ENCODE data around the gene PDF.
A peak's percentile ranks its signal among the peaks of the same experiment; 100 is the strongest.

Gene PDF

DNA sequence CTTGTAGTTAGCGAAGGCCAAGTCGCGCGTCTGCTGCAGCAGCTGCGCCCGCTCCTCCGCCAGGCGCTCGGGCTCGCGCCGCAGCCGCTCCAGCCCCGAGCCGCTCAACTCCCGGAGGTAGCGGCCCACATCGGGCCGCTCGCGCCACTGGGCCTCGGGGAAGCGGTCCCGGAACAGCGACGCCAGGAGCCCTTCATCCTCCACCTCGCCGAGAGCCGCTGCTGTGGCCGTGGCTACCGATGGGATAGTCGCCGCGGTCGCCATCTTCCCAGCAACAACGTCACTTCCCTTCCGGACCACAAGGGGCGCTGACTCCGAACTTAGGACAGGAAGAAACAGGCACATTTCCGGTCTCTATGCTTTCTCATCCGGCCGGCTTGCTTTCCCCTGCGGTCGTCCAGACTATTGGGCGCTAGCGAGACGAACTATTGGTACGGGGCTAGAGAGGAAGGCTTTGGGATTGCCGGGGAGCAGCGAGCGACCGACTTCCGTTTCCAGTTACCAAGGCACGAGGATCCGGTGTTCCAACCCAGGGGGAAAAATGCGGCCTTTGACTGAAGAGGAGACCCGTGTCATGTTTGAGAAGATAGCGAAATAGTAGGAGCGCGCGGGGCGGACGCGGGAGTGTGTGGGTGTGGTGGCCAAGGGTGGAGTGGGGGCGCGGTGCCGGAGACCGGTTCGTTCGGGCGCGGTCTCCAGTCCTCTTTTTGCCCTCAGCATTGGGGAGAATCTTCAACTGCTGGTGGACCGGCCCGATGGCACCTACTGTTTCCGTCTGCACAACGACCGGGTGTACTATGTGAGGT is 9.1 kb upstream of the PDF start, which contains the start of the genes COG8 and NIP7:
COG8 (minus strand) TSS at position 276 of the 806 bp plus-strand sequence; CDS start at position 264, 12 bp downstream.
NIP7 (plus strand) TSS at position 484 of the 806 bp plus-strand sequence; CDS start at position 542, 58 bp downstream.
- DNase-seq: peak; percentile 90

DNA sequence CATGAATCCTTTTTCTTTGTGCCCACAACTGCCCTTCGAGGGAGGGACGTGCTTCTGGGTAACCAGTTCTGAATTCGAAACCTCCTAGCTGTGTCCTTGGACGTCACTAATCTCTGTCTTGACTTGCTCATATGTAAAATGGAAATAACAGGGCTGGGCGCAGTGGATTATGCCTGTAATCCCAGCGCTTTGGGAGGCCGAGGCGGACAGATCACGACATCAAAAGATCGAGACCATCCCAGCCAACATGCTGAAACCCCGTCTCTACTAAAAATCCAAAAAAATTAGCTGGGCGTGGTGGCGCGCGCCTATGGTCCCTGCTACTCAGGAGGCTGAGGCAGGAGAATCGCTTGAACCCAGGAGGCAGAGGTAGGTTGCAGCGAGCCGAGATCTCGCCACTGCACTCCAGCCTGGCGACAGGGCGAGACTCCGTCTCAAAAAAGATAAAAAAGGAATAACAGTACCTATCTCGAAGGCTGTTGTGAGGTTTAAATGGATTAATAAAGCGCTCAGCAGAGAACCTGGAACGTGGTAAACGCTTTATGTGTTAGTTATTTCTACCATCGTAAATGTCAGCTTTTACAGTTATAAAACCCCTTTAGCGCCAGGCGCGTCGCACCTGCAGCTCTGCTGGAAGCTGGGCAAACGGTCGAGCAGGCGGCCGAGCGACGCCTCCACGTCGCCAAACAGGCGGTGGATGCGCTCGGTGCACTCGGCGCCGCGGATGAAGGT is 8.3 kb upstream of the PDF start:
- DNase-seq: no peak

DNA sequence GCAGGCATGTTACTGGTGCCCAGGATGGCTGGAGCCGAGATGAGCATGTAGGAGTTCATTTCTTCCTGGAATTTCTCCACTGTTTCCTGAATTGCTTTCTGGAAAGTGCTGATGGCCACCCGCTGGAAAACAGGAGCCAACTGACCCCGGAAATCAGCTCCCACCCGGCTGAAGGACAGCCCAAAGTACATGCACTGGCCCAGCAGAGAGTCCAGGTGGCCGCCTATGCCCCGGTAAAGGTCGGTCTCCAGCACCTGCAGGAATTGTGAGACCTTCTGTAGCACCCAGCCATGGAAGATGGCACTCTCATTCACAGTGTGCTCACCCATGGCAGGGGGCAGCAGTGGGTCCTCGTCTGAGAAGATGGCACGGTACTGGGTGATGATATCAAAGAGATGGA is 4.3 kb upstream of the PDF start:
- no peak for DNase-seq

DNA sequence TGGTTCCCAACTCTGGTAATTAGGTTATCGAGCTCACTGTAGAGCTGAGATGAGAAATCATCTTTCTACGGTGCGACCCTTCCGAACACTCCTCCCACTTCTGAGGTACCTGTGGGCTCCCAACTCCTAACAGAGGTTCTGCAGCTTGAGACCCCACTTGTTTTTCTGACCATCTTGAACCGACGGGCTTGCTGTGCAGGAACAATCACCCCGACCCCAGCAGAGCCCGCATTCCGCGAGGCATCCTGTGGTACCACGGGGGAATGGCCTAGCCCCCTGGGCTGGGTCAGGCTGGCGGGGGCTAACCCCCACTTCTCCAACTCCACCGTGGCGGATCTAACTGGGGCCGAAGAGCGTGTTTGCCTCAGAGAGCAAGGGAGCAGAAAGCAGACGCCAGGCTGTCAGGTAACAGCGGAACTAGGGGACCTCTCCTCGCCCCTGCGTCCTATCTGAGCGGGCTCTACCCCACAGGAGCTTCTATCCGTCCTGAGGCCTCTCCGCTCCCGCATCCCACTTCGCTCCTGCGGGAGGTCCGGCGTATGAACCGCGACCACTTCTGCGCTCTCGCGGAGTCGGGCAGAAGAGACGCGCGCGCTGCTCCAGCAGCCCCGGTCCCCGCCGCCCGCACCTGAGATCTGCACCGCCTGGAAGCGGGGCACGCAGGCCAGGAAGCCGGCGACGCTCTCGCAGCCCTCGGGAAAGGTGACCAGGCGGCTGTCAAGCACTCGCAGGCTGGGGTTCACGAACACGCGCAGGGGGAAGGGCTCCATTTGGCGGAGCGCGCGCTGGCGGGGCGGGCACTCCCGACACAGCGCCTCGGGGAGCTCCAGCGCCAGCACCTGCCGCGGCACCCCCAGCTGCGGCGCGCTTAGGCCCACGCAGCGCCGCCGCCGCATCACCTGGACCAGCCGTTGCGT is 761 bp downstream of the PDF start:
- peak; percentile 68 for DNase-seq

DNA sequence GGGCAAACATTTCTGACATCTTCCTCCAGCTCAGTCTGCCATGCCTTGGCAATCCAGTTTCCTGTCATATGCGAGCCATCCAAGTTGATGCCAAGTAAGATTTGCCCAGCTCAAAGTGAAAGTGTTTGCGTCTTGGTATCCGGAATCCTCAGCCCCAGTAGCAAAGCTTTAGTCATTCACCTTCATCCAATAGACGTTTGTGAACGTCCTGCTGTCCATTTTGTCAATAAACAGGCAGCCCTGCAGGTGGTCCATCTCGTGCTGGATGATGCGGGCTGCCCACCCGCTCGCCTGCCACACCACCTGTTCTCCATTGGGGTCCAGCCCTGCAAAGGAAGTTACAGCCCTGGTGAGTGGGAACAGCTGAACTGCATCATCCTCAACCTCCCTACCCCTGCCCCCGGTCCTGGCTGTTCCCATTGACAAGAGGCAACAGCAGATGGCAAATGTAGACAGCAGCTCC is 1.5 kb downstream of the PDF start:
- no peak for DNase-seq

DNA sequence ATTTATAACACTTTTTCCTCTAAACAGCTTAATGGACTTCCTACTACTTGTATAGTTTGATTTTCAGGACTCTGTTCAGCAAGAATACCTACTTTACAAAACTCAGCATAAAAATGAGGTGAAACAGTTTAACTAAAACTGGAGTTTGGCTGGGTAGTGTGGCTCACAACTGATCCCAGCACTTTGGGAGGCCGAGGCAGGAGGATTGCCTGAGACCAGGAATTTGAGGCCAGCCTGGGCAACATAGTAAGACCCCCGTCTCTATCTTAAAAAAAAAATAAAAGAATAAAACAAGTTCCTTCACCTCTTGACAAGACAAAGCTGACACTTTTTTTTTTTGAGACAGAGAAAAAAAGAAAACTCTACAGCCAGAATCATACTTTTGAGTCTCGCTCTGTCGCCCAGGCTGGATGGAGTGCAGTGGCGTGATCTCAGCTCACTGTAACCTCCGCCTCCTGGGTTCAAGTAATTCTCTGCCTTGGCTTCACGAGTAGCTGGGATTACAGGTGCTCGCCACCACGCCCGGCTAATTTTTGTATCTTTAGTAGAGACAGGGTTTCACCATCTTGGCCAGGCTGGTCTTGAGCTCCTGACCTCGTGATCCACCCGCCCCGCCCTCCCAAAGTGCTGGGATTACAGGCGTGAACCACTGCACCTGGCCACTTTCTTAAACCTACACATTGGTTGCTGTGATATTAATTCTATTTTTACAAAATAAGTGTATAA is 2.6 kb downstream of the PDF start:
- no peak for DNase-seq

DNA sequence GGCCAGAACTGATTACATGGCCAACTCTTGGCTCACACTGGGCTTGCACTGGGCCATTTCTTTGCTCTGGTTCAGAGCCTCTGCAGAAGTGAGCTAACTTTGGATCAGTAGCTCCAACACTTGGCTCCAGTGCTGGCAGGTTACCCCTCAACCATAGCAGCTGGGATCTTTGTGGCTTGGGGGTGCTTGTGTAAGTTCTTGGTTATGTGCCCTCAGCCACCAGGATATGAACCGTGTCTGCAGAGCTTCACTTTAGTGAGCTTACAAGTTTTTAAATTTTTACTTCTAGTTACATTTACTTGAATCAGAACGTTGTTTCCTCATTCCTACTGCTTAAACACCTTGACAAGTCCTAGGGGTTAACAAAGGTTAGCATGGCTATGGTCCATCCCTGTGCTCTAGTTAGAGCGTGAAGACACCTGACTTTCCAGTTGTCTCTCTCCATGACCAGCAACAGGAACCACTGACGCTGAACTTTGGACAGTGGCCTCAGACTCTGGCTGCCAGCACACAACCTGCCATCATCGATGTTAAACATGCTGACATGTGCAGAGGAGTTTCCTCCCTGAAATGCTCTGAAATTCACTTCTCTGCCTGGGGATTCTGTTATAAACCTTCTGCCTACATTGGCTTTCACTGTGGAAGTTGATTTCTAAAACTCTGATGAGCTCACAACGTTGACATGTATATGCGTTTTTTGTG is 4.1 kb downstream of the PDF start:
- no peak for DNase-seq

DNA sequence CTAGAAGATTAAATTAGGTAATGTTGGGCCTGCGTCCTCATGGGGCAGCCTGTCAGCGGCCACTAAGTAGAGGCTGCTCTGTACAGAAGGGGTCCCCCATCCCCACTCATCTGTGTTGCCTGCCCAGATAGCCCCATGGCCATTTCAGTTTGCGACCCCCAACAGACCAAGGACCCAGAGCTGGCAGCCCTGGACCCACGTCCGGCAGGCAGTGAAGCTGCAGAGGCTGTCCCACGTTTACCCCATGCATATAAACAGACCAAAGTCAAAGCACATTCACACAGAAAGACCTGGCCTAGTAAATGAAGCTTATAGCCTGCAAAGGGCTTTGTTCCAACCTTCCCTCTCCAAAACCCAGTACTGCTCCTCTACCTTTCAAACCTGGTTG is 4.6 kb downstream of the PDF start:
- no peak for DNase-seq

DNA sequence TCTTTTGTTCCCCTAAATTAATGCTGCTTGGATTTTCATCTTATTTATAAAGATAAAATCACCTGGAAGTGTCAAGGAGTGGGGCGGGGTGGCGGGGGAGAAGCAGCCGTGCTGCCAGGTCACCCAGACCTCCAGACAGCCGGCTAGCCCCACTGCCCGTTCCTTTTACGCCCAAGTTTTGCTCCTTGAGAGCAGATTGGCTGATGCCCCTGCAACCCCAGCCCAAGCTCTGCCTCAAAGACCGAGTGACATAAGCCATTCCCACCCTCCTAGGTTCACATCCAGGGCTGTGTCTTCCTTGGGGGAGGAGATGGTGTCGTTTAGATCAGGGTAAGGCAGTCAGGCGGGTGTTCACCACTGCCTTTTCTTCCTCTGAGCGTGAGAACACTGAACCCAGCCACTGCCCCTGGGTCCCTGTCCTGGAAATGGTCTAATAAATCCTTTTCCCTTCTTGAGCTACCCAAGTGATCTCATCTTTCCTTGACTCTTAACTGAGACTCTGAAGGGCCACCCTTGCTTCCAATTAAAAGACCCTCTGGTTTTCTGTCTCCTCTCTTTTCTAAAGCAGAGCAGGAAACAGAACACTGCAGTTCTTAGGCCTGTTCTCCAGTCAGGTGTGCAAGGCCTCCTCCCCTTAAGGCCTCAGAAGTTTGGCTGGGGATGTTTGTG is 5.7 kb downstream of the PDF start:
- no peak for DNase-seq

DNA sequence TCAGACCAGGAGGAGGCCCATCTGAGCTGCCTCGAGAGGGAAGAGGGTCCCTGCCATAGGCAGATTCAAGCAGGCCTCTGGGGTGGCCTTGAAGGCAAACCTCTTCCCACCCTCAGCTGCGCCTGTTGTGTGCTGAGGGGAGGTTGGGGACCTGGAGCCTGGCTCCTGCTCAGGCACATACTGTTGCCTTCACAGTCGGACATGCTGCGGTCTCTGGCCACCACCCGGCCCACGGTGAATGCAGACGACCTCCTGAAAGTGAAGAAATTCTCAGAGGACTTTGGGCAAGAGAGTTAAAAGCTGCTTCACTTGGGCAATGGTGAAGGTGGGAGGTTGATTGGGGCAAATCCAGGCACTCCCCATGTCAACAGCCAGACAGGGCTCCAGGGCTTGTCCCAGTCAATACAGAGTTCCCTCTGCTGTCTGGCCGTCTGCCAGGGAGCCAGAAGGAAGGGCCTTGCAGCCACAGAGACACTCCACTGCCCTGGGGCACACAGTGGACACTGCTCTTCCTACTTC is 6.3 kb downstream of the PDF start:
- DNase-seq: no peak

DNA sequence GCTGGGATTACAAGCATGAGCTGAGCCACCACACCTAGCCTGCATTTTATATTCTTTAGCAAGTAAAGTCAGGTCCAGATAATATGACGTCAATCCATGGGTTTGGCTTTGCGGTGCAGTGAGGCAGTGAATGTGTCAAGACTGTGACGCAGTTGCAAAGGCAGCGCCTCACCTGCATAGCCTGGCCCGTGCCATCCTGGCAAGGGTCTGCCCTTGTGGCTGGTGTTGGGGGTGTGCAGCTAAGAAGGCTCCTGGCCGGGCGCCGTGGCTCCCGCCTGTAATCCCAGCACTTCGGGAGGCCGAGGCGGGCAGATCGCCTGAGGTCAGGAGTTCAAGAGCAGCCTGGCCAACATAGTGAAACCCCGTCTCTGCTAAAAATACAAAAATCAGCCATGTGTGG is 7.0 kb downstream of the PDF start:
- no peak for DNase-seq

DNA sequence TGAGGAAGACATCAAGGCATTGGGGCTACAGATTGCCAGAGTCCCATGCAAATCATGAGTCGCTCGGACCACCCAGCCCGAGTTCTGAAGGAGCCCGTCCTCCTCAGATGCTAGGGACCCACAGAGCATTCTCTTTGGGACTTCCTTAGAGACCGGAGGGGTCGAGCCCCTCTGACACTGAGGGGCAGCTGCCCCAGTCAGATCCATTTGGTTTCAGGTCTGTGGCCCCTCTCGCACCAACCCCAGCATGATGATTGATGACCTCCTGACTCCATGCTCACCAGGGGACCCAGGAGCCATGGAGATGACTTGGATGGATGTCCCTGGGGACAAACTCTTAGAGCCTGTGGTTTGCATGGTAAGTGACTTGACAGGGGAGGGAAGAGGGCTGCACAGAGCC is 8.0 kb downstream of the PDF start:
- DNase-seq: no peak

DNA sequence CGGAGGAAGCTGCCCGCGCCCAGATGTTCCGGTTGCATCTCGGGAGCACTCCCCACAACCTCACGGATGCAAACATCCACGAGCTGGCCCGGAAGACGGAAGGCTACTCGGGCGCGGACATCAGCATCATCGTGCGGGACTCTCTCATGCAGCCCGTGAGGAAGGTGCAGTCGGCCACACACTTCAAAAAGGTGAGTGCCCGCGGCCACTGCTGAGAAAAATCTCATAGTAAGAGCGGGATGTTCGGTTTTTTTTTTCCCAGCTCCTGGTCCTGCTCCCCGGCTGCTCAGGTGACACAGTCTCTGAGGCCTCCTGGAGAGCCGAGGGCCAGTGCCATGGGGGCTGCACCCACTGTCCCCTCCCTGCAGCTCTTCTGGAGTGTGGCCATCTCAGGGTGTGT is 9.3 kb downstream of the PDF start:
- no peak for DNase-seq

DNA sequence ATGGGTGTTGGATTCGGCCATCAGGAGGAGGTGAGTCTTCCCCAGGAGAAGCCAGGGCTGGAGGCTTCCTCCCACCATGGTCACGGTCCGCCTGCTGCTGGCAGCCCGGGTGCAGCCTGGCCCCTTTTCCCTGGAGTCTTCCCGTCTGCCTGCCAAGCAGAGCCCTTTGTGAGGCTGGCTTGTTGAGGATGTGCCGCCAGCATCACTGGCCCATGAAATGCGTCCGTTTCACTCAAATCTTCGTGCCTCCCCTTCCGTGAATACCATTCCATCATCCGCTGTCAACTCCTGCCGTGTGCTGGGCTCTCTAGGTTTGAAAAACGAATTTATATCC is 9.7 kb downstream of the PDF start:
- DNase-seq: no peak

DNA sequence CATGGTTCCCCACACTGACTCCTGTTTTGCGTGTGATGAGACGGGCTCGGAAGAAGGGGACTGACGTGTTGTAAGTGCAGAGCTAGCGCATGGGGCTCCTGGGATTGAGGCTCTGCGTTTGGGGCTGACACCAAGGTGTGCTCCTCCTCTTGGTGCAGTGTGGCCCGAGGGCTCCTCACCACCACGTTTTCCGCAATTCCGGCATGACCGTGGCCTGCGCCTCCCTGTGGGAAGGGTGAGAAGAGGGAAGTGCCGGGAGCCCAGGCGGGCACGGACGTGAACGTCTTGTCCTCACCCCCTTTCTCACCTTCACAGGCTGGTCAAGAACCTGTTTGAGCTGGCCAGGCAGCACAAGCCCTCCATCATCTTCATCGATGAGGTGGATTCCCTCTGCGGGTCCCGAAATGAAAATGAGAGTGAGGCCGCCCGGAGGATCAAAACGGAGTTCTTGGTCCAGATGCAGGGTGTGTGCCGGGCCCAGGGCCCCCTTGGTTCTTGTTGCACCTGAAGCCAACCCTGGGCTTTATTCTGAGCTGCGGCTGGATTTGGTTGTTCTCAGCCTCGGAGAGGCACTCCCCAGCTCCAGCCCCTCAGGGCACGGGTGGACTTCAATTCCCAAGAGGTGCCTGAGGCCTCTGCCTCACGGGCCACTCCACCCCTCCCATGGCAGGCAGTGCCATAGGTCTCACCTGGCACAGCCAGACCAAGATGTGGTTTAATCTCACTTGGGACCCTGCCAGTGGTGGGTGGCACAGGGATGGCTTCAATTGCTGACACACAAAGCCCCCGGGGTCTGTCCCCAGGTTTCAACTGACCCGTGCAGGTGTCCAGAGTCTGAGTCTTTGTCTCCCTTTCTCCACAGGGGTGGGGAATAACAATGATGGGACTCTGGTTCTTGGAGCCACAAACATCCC is 10.3 kb downstream of the PDF start:
- DNase-seq: no peak

DNA sequence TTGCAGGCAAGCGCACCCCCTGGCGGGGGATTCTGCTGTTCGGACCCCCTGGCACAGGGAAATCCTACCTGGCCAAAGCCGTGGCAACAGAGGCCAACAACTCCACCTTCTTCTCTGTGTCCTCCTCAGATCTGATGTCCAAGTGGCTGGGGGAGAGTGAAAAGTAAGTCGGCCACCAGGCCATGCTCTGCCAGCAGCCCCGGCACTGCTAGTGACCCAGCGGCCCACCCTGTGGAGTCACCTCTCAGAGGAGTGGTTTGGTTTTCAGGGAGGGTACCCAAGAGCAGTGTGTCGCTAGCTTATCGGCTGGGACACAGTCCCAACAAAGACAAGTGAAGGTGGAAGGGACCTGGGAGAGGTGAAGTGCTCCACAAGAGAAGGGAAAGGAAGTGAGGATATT is 11.0 kb downstream of the PDF start:
- no peak for DNase-seq

DNA sequence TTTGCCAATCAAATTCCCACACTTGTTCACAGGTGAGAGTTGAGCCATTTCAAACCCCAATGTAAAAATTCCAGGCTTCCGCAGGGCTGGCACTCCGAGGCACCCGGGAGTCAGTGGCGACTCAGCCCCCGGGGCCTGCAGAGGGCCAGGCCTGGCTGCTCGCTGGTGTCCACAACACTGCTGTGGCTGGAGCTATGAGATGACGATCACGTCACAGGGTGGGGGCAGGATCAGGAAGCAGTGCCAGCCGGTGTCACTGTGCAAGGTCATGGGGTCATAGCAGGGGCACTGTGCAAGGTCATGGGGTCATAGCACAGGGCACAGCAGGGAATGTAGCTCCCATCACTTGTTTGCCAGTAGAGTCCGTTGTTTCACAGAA is 11.5 kb downstream of the PDF start:
- no peak for DNase-seq

DNA sequence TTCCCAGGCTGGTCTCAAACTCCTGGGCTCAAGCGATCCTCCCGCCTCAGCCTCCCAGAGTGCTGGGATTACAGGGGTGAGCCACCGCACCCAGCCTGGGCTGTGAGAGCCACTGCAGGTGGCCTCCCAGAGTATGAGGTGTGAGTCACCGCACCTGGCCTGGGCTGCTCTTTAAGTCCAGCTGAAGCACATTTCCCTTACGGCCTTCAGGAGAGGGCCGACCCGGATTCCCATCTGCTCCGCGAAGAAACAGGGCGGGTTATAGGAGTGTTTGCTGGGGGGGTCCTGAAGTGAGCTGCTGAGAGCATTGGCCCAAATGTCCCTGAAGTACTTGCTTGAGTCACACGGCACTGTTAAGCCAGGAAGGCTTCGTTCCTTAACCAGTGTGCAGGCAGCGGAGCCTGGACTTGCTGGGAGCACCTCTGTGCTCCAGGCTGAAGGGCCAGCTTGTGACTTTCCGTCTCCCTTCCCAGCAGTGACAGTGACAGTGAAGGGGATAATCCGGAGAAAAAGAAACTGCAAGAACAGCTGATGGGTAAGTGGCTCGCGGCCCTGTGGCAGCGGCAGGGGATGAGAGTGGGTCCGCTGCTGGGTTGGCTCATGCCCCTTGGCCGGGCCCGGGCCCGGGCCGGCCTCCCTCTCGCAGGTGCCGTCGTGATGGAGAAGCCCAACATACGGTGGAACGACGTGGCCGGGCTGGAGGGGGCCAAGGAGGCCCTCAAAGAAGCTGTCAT is 12.0 kb downstream of the PDF start:
- no peak for DNase-seq

DNA sequence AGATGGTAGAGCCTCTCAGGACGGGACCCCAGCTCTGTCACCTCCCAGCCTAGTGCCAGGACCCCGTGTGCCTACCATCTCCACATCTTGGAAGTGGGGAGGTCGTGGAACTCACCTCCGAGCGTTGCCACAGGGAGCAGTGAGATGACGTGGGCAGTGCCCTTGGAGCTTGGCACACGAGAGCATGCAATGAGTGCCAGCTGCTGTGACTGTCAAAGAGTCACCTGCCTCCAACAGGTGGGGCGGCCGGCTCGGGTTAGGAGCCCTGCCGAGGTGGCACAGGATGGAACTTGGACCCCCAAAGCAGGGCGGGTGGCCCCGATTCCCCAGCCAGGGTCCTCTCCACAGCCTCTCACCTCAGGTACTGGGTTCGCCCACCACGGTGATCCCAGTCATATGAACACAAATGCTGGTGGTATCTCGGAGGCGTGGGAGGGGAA is 13.8 kb downstream of the PDF start:
- no peak for DNase-seq
